ENCODE measurements around the gene ZFAND2A. TPM values are rescaled to one million over a fixed set of nuclear protein-coding genes. Genes with fewer than 3 reads are reported as not detected.
"Not testable (repeated sequence)": the region's sequence is repeated elsewhere in the genome, so short reads cannot be mapped to it uniquely, and the experiment has no call there.

ZFAND2A gene, protein sequence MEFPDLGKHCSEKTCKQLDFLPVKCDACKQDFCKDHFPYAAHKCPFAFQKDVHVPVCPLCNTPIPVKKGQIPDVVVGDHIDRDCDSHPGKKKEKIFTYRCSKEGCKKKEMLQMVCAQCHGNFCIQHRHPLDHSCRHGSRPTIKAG
- polyA plus RNA-seq (ENCODE audit: insufficient read length in 10 of 10) = 10 to 100 TPM; 10.2 to 17.9 (median 13.8) TPM
- long read RNA-seq, donor 1, transcript ZFAND2A-201 (5 exons, 860 nt) = major isoform, 6 of 6 reads
- long read RNA-seq, donor 1, partial matches to known transcripts = 0 of 6 reads
- long read RNA-seq, donor 1, other reads (novel, unspliced or antisense) = 0 of 6 reads
- long read RNA-seq, donor 2, partial matches to known transcripts = 0 of 3 reads
- long read RNA-seq, donor 2, other reads (novel, unspliced or antisense) = 0 of 3 reads
- long read RNA-seq, donor 3 = 0 reads
- long read RNA-seq, donor 4, partial matches to known transcripts = 0 of 4 reads
- long read RNA-seq, donor 4, other reads (novel, unspliced or antisense) = 0 of 4 reads
- long read RNA-seq, donor 5, transcript ZFAND2A-201 (5 exons, 860 nt) = major isoform, 8 of 12 reads
- long read RNA-seq, donor 5, partial matches to known transcripts = 0 of 12 reads
- long read RNA-seq, donor 5, other reads (novel, unspliced or antisense) = 0 of 12 reads
- long read RNA-seq, donor 6, partial matches to known transcripts = 0 of 4 reads
- long read RNA-seq, donor 6, other reads (novel, unspliced or antisense) = 0 of 4 reads
- long read RNA-seq, donor 7, transcript ZFAND2A-201 (5 exons, 860 nt) = major isoform, 6 of 6 reads
- long read RNA-seq, donor 7, partial matches to known transcripts = 0 of 6 reads
- long read RNA-seq, donor 7, other reads (novel, unspliced or antisense) = 0 of 6 reads
- long read RNA-seq, donor 8, partial matches to known transcripts = 0 of 1 reads
- long read RNA-seq, donor 8, other reads (novel, unspliced or antisense) = 0 of 1 reads
- long read RNA-seq, donor 9, partial matches to known transcripts = 0 of 1 reads
- long read RNA-seq, donor 9, other reads (novel, unspliced or antisense) = 0 of 1 reads

DNA sequence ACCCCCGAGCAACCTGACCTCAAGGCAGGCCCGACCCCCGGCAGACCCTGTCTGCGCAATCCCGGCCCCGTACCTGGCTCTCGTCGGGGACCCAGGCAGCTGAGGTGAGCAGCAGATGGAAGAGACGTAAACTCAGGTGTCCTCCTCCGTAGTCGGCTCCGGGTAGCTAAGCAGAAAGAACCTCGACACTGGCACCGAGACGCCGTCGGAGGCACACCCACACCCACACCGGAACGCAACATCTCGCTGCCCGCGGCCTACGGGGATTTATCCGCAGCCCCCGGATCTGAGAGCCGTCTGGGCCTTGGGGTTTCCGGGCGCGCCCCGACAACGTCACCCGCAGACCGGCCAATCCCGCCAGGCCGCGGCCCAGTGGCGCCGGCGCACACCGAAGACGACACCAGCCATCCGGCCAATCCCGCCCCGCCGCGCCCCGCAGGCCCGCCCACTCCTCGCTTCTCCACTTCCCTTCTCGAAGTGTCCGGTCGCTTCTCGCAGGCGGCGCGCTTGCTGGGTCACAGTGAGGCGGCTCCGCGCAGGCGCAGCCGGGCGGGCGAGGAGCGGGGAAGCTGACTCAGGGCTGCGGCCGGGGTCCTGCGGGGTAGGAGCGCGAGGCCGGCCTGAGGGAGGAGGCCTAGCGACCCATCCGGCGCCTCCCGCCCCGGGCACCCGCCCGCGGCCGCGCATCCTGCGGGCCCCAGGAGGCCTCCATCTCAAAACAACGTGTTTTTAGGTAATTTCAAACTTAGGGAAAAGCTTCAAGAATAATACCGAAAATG, at the start of gene ZFAND2A:
Gene ZFAND2A, minus strand, starts transcription at position 306 of the 779 bp plus-strand sequence. CDS start 1,984 bp downstream, outside the sequence.
- peak; percentile 97 to 99 (median 98) for DNase-seq

DNA sequence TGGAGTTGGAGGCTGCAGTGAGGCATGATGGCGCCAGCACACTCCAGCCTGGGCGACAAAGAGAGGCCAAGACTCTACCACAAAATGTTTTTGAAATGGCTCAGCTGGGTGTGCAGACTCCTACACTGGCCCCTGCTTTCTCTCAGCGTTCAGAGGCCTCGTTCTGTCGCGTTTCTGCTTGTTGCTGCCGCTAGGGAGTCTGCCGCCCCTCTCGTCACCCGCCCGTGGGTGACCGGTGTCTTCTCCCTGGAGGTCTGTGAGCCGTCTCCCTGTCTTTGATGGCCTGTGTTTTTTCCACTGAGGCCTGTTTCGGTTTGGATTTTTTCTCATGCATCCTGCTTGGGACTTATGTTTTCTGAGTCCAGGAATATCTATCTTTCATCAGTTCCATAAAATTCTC, 49.1 kb upstream of the ZFAND2A start:
- DNase-seq = no peak

DNA sequence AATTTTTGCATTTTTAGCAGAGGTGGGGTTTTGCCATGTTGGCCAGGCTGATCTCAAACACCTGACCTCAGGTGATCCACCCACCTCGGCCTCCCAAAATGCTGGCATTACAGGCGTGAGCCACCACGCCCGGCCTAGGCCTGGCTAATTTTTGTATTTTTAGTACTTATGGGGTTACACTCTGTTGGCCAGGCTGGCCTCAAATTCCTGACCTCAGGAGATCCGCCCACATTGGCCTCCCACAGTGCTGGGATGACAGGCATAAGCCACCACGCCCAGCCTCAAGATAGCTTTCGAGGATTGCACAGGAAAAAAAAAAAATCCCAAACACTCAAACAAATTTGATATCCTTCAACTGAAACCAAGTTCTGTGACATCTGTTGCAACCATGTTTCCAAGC, 45.7 kb upstream of the ZFAND2A start:
- DNase-seq = not testable (repeated sequence)

DNA sequence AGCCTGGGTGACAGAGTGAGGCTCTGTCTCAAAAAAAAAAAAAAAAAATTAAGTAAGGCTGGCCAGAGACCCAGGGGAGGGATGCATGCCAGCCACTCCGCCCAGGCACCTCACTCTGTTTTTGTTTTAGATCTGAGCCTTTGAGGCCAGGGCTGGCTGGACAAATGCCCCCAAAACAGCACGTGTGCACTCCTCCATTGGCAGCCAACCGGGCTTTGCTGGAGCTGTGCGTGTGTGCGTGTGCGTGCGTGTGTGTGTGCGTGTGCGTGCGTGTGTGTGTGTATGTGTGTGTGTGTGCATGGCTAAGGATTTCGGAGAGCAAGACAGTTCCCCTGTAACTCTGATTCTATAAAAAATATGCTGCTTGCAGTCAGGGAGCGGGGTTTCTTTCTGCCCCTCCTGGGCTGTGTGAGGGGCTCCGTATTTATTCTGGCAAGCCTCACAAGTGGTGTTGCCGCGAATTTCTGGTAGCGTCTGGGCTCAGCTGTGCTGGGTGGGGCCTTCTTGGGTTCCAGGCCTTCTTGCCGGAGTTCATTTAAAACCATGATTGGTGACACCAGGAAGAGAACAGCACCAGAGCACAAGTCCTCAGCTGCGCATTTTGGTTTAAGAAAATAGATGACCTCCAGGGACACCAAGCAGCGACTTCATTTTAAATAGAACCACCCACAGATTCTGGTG, 44.6 kb upstream of the ZFAND2A start:
- no peak for DNase-seq

DNA sequence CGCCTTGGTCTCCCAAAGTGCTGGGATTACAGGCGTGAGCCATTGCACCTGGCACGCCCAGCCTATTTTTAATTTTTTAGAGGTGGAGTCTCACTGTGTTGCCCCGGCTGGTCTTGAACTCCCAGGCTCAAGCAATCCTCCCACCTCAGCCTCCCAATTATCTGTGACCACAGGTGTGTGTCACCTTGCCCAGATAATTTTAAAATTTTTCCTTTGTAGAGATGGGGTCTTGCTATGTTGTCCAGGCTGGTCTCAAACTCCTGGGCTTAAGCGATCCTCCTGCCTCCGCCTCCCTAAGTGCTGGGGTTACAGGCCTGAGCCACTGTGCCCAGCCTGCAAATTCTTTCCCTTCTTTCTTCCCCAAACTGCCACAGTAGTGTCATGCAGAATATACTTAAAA, 42.9 kb upstream of the ZFAND2A start:
- not testable (repeated sequence) for DNase-seq

DNA sequence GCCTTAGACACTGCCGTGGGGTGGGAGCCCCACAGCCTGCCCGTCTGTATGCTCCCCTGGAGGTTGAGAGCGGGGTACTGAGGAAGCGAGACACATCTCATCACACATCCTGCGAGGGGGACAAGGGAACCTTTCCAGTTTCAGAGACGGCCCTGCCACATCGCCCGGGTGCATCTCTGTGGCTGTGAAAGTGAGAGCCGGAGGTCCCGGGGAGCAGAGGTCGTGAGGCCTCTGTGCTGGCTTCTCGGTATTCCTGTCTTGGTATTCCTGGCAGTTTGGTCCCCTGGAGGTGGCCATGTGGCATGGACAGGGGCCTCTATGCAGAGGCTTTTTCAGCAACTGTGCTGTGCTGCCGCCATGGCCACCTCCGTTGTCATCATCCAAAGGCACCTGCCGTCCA, 41.9 kb upstream of the ZFAND2A start:
- DNase-seq = no peak

DNA sequence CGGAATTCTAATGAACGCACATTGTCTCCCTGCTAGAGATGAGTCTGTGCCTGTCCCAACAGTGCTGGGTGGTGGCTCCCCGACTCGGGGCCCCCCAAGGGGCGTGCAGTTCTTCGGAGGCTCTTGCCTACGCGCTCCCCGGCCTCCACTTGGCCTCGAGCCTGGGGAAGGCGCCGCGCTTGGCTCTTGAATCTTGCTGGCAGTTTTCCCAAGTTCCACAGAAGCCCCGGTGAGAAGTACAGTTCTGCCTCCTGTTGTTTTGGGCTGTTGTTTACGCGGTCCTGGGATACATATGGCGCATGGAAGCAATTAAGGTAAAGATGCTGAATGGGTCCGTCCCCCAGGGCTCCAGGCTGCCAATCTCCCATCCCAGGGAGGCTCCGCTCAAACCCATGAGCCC, 40.0 kb upstream of the ZFAND2A start:
- peak in 2 of 3 donors; percentile 51 to 68 for DNase-seq

DNA sequence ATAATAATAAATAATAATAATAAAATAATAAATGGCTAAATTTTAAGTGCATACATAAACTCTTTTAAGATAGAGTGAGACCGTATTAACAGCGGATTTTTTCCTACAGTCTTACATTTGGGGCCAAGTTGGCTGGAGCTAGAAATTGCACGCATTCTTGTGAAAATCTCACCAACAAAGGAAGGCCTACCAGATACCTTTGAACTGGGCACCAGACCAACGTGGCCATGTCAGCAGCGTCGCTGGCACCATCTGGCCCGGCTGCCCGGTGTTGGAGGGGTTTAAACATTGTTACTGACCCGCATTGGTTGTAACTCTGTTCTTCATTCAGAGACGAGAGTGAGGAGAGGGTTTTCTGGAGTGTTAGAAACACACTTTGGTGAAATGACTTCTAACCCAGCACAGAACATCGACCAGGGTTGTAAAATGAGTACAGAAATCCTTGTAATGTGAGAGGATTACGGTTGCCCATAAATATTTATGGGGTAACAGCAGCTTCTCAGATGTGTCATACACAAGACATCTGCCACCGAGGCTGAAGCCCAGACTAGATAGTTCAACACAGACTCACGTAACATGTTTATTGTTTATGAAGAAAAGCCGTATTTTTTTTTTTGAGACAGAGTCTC, 38.1 kb upstream of the ZFAND2A start:
- DNase-seq = peak in 2 of 3 donors; percentile 40 to 42

DNA sequence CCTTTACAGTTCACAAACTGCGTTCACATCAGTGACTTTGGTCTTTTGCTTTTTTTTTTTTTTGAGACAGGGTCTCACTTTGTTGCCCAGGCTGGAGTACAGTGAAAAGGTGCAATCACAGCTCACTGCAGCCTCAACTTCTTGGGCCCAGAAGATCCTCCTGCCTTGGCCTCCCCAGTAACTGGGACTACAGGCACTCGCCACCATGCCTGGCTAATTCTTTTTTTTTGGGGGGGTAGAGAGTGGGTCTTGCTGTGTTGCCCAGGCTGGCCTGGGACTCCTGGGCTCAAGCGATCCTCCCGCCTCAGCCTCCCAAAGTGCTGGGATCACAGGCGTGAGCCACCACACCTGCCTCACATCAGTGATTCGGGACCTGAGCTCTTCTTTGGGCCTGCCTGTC, 37.0 kb upstream of the ZFAND2A start:
- no peak for DNase-seq

DNA sequence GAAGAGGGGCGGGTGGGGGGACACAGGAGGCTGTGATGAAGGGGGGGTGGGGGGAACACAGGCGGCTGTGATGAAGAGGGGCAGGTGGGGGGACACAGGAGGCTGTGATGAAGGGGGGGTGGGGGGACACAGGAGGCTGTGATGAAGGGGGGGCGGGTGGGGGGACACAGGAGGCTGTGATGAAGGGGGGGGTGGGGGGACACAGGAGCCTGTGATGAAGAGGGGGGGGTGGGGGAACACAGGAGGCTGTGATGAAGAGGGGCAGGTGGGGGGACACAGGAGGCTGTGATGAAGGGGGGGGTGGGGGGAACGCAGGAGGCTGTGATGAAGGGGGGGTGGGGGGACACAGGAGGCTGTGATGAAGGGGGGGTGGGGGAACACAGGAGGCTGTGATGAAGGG, 36.4 kb upstream of the ZFAND2A start:
- not testable (repeated sequence) for DNase-seq

DNA sequence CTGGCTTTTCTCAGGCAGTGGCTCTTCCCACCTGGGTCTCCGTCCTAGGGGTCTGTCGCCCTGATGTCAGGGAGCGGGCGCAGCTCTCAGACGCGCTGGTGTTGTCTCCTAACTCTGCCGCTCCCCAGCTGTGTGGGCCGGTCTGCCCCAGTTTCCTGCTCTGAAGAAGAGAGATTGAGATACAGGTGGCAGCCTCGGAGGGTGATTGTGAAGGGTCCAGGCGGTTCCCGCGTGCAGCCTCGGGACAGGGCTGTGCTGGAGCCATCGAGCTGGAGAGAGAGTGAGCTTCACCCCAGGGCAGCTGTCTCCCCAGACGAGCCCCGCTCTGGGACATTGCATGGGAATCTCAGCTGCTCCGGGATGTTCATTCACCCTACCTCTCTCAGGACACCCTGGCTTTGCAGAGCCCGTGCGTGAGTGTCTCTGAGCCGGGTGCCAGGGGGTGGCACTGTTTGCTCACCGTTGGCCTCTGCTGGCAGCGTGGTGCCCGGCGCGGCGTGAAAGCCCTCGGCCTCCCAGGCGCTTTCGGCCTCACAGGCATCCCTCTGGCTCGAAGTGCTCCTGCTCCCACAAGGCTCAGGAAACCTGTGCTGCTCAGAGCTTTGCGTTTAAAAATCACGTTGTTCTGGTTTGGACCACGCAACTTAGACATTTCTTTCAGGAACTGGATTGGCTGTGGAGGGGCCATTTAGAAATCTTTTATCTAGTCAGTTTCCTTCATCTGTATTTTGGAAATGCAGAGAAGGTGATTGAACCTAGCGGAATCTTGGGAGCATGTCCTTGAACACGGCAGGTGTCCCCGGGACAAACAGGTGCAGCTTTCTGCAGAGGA, 33.8 kb upstream of the ZFAND2A start:
- DNase-seq = peak in 1 of 3 donors; percentile 41

DNA sequence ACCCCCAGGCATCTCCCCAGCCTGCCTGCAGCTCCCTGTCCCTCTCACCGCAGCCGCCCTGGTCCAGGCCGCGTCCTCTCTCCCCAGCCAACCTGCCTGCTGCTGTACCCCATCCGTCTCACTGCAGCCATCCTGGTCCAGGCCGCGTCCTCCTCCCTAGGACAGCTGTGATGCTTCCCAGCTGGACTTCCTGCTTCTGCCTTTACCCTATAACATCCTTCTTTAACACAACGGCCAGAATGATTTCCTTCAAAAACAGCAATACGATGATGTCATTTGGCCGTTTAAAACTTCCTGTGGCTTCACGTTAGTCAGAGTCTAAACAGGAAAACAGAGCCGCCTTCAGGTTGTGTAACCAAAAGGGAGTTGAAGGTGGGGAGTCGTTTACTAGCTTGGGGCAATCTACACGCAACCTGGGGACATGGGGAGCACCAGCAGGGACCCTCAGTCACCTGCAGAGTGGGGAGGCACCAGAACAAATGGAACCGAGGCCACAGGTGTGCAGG, 32.2 kb upstream of the ZFAND2A start:
- peak in 1 of 3 donors; percentile 44 for DNase-seq

DNA sequence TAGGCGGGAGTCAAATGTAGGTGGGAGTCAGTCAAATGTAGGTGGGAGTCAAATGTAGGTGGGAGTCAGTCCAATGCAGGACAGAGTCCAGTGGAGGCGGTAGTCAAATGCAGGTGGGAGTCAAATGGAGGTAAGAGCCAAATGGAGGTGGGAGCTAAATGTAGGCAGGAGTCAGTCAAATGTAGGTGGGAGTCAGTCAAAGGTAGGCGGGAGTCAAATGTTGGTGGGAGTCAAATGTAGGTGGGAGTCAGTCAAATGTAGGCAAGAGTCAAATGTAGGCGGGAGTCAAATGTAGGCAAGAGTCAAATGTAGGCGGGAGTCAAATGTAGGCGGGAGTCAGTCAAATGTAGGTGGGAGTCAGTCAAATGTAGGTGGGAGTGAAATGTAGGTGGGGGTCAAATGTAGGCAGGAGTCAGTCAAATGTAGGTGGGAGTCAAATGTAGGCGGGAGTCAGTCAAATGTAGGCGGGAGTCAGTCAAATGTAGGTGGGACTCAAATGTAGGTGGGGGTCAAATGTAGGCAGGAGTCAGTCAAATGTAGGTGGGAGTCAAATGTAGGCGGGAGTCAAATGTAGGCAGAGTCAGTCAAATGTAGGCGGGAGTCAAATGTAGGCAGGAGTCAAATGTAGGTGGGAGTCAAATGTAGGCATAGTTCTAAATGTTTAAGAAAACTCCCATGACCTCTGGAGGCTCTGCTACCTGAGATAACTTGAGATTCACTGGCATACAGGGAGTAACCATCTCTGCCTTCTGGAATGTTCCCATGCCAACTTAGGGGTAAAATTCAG, 30.2 kb upstream of the ZFAND2A start:
- no peak for DNase-seq

DNA sequence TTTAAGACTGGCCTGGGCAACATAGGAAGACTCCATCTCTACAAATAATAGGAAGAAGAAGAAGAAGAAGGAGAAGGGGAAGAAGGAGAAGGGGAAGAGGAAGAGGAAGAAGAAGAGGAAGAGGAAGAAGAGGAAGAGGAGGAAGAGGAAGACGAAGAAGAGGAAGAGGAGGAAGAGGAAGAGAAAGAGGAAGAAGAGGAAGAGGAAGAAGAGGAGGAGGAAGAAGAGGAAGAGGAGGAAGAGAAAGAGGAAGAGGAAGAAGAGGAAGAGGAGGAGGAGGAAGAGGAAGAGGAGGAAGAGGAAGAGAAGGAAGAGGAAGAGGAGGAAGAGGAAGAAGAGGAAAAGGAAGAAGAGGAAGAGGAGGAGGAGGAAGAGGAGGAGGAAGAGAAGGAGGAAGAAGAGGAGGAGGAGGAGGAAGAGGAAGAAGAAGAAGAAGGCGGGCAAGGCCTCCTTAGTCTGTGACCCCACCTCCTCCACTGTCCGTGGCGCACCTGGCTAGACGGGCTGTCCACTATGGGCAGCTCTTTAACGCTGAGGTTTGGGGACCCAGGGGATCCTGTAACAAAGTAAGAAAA, 28.8 kb upstream of the ZFAND2A start:
- no peak for DNase-seq

DNA sequence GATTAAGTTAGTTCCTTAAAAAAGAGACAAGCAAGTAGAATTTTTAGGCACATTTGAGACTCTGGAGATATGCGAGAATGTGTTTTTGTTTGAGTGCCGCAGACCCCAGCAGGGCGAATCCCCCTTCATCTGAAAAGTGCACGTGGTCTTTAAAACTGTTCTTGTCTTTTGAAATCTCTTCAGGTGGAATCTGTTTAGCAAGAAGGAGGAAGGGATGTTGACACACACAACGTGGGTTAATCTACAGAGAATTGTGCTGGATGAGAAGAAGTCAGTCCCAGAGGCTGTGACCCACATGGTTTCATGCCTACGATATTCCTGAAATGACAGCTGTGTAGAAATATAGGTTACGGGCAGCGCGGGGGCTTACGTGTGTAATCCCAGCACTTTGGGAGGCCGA, 27.1 kb upstream of the ZFAND2A start:
- DNase-seq = no peak

DNA sequence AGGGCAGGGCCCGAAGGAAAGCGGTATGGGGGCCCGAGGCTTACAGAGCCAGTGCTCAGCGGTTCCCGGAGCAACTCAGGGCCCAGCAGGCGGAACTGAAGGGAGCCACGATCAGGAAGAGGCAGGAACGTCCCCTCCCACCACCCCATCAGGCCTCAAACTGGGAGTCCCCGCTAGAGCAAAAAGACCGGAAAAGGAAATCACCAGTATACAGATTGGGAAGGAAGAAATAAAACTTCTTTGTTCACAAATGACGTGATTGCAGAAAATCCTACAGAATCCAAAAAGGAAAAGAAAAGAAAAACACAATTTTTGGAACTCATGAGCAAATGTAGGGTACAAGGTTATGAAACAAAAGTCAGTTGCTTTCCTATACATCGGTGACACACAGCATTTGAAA, 21.6 kb upstream of the ZFAND2A start:
- DNase-seq = no peak

DNA sequence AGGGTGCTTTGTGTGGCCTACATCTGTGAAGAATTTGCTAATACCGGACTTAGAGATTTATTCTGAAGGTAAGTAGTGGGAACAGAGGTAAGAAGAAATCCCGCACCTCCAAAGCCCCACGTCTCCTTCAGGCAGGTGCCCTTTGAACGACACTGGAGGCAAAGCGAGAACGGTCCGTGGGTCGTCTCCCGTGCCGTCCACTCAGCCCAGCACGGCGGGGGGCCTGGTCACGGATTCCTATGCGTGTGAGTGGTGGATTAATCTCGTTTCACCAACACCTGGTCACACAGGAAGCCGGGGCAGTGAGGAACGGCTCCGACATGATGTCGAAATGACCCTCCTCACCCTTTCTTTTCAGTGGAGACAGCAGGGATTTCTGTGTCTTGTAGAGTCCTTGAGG, 21.0 kb upstream of the ZFAND2A start:
- no peak for DNase-seq

DNA sequence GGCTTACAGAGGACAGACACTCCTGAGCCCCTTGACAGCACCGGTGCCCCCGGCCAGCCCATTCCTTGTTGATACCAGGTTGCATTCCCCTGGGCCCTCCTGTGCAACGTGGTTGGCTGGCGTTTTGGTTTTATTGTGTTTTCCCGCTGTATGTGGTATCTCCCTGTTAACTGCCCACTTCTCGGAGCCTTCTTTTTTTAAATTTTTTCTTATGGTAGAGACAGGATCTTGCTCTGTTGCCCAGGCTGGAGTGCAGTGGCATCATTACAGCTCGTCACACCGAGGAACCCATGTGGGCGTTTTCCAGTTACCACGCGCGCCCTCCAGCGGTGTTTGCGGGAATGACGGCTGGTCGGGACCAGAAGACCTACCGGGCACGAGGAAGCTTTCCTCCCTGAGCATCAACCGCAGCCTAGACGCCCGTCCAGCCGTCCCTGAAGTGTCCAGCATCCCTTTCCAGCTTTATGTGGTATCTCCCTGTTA, 16.9 kb upstream of the ZFAND2A start:
- peak in 1 of 3 donors; percentile 43 for DNase-seq
